ENCODE data around the gene KCNJ2.

DNA sequence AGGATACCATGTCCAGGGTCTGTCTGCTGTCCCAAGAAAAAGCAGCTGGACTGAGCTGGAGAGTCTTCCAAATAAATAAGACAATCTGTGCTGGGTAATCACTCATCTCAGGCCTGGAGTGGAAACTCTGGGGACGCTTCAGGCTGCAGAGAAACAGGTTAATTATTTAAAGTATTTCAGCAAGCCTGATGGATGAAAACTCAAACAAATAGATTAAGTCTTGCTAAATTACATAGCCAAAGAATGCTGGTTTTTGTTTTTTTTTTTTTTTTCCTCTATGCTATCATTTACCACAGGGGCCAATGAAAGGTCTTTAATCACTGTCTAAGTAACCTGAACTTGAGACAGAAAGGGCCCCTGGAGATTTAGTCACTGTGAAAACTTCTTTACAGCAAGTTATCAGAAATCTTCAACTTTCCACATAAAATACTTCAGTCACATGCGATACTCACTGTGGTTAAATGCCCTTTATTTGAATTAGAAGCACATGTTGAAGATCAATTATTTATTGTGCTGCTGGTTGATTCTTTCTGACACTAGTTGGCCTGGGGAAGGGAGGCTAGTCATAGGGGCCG lies 31.0 kb upstream of the KCNJ2 start:
- no peak for TF ChIP-seq SIN3A (IDR thresholded peaks at IDR 0.05; ENCODE audit: low read depth)
- TF ChIP-seq, protein P1, sequence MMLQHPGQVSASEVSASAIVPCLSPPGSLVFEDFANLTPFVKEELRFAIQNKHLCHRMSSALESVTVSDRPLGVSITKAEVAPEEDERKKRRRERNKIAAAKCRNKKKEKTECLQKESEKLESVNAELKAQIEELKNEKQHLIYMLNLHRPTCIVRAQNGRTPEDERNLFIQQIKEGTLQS (IDR thresholded peaks at IDR 0.05) = no peak
- no peak for TF ChIP-seq TCF7L2 (IDR thresholded peaks at IDR 0.05; ENCODE audit: borderline replicate concordance, extremely low read depth, insufficient read depth, insufficient read length)
- TF ChIP-seq, protein P2, sequence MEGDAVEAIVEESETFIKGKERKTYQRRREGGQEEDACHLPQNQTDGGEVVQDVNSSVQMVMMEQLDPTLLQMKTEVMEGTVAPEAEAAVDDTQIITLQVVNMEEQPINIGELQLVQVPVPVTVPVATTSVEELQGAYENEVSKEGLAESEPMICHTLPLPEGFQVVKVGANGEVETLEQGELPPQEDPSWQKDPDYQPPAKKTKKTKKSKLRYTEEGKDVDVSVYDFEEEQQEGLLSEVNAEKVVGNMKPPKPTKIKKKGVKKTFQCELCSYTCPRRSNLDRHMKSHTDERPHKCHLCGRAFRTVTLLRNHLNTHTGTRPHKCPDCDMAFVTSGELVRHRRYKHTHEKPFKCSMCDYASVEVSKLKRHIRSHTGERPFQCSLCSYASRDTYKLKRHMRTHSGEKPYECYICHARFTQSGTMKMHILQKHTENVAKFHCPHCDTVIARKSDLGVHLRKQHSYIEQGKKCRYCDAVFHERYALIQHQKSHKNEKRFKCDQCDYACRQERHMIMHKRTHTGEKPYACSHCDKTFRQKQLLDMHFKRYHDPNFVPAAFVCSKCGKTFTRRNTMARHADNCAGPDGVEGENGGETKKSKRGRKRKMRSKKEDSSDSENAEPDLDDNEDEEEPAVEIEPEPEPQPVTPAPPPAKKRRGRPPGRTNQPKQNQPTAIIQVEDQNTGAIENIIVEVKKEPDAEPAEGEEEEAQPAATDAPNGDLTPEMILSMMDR (IDR thresholded peaks at IDR 0.05 in 2 of 3, conservative IDR thresholded peaks at IDR 0.05 in 1 of 3; ENCODE audit: borderline replicate concordance in 1 of 3, insufficient read depth in 1 of 3, low read depth in 2 of 3, low read length in 2 of 3) = no peak
- no peak for TF ChIP-seq POLR2A (IDR thresholded peaks at IDR 0.05; ENCODE audit: borderline replicate concordance, extremely low read depth, insufficient read depth, insufficient read length)
- TF ChIP-seq ZNF274 (IDR thresholded peaks at IDR 0.05; ENCODE audit: low read depth, low read length) = no peak
- no peak for TF ChIP-seq SRF (IDR thresholded peaks at IDR 0.05; ENCODE audit: low read depth)
- TF ChIP-seq CEBPB (IDR thresholded peaks at IDR 0.05; ENCODE audit: low read depth) = no peak

Data from HCT116 (cell line).